Aorta (tissue), 5 donors: ENCODE results near the gene ATP1A4. TPM values are rescaled to one million over a fixed set of nuclear protein-coding genes. Genes with fewer than 3 reads are reported as not detected.

Experiments used
- ATAC-seq: fragments of 200-7000 bp; cut with Tn5 transposase; one replicate; pipeline ENCODE4 v1.9.1; 2022; ENCODE audit warnings: moderate library complexity; ENCODE audit not compliant: low FRiP score
- DNase-seq, 2 donors: peaks; one replicate each; pipeline ENCODE4 v3.0.0-alpha.2; 2020
- H3K27ac ChIP-seq, 2 donors: one replicate each; pipeline ENCODE4 v1.5.1; 2013; ENCODE audit warnings: low read length in 2 of 2, mild to moderate bottlenecking in 2 of 2, moderate library complexity in 2 of 2, control low read depth in 1 of 2, inconsistent platforms in 1 of 2, low read depth in 1 of 2
- H3K27me3 ChIP-seq, 2 donors: one replicate each; pipeline ENCODE4 v1.6.1; 2013; ENCODE audit warnings: control low read depth in 1 of 2, low read length in 1 of 2, mild to moderate bottlenecking in 1 of 2, moderate library complexity in 1 of 2; ENCODE audit not compliant: insufficient read depth in 2 of 2, control insufficient read depth in 1 of 2
- H3K36me3 ChIP-seq, 2 donors: one replicate each; pipeline ENCODE4 v1.6.1; 2013; ENCODE audit warnings: control low read depth in 1 of 2, low read length in 1 of 2, mild to moderate bottlenecking in 1 of 2; ENCODE audit not compliant: insufficient read depth in 2 of 2, control insufficient read depth in 1 of 2
- H3K4me1 ChIP-seq, 2 donors: one replicate each; pipeline ENCODE4 v1.6.1; 2013; ENCODE audit warnings: low read length in 2 of 2, control low read depth in 1 of 2, mild to moderate bottlenecking in 1 of 2, moderate library complexity in 1 of 2; ENCODE audit not compliant: insufficient read depth in 2 of 2, control insufficient read depth in 1 of 2
- H3K4me3 ChIP-seq, 2 donors: one replicate each; pipeline ENCODE4 v1.5.1; 2013; ENCODE audit warnings: low read length in 2 of 2, control low read depth in 1 of 2, mild to moderate bottlenecking in 1 of 2
- H3K9me3 ChIP-seq: one replicate; pipeline ENCODE4 v1.6.1; 2013; ENCODE audit warnings: mild to moderate bottlenecking, low read length; ENCODE audit not compliant: control insufficient read depth
- WGBS, 2 donors: extraction: QIAGEN DNeasy Blood & Tissue Kit; methylation state at CpG; one replicate each; pipeline ENCODE4 v1.1.7; 2013; 5-methylcytosine and 5-hydroxymethylcytosine counted together
- intact Hi-C, 2 donors: fragments of 100-400 bp; cut with DNase I; formaldehyde crosslinking; loops; one replicate each; pipeline versions ENCODE4 v1.14.2 to v1.15.0; 2022
- polyA plus RNA-seq, 2 donors: library from polyadenylated mRNA; stranded (reverse); fragments of 200-250 nt; gene quantifications; one replicate each; pipeline ENCODE4 v1.2.3, GENCODE V29; 2013
- total RNA-seq, 2 donors: library from RNA; stranded (reverse); fragmentation: NEBNext Ultra II Directional; extraction: Animal tissue kit (Norgen Biotek cat#: 25700); gene quantifications; one replicate each; pipeline ENCODE4 v1.2.1, GENCODE V29; 2021
- donor health status: healthy with polysubstance abuse.
- donor health status: Bipolar disorder and iron deficiency.
- donor health status: DM: no; HTN: no; CAD: no.
- donor health status: DM: no; HTN: no; CAD: no.
- donor health status: DM: yes; HTN: yes; CAD: no.

Gene ATP1A4
- total and polyA plus RNA-seq, 4 donors: 0.19 to 0.36 TPM; not detected in 2

- H3K9me3 ChIP-seq: no peaks in the 10 kb centered on the region
- H3K27ac ChIP-seq: peak overlapping the region in 1 of 2 donors; percentile 64
- intact Hi-C loops: no loop called here
- no peak for DNase-seq
- no peaks in the 10 kb centered on the region for H3K27me3 ChIP-seq
- H3K4me1 ChIP-seq: peaks cover 3 to 5% of the 10 kb centered on the region in 2 donors
- H3K36me3 ChIP-seq: no peaks in the 10 kb centered on the region
- no peak for ATAC-seq
- H3K4me3 ChIP-seq: no peak overlapping the region
These were observed 8.4 kb downstream of the ATP1A4 start for GRCh38 chr1:160159846-160160245.

GRCh38 chr1:160161965-160162705, 10.7 kb downstream of the ATP1A4 start:
- ATAC-seq: peak; percentile 19
- 50 to 52% methylated on average over 6 of the region's 6 CpGs for WGBS, 2 donors
- peaks cover 3 to 5% of the 10 kb centered on the region in 2 donors for H3K4me1 ChIP-seq
- DNase-seq: no peak
- H3K4me3 ChIP-seq: no peak overlapping the region
- no peaks in the 10 kb centered on the region for H3K36me3 ChIP-seq
- H3K27ac ChIP-seq: no peak overlapping the region
- H3K9me3 ChIP-seq: no peaks in the 10 kb centered on the region
- H3K27me3 ChIP-seq: no peaks in the 10 kb centered on the region
- intact Hi-C loops: no loop called here

- ATAC-seq (no peak), DNase-seq (no peak)
- no peaks in the 10 kb centered on the region for H3K27me3 ChIP-seq
- no peak overlapping the region for H3K4me3 ChIP-seq
- H3K36me3 ChIP-seq: no peaks in the 10 kb centered on the region
- 85 to 90% methylated on average over 2 of the region's 2 CpGs for WGBS, 2 donors
- no peak overlapping the region for H3K27ac ChIP-seq
- peaks cover 3 to 5% of the 10 kb centered on the region in 2 donors for H3K4me1 ChIP-seq
- intact Hi-C loops: no loop called here
- H3K9me3 ChIP-seq: no peaks in the 10 kb centered on the region
These were observed 11.5 kb downstream of the ATP1A4 start for GRCh38 chr1:160162931-160163330.

GRCh38 chr1:160163615-160164014, 12.2 kb downstream of the ATP1A4 start:
- Histone ChIP-seq H3K36me3 (no peaks in the 10 kb centered on the region), H3K27me3 (no peaks in the 10 kb centered on the region), H3K9me3 (no peaks in the 10 kb centered on the region), H3K27ac (no peak overlapping the region), H3K4me1 (peaks cover 0 to 5% of the 10 kb centered on the region in 2 donors), H3K4me3 (no peak overlapping the region)
- intact Hi-C loops: no loop called here
- ATAC-seq (no peak), DNase-seq (no peak)
- 98 to 100% methylated on average over 1 of the region's 1 CpG for WGBS, 2 donors

GRCh38 chr1:160164121-160164520, 12.7 kb downstream of the ATP1A4 start:
- DNase-seq: no peak
- Histone ChIP-seq H3K4me3 (no peak overlapping the region), H3K4me1 (peaks cover 0 to 4% of the 10 kb centered on the region in 2 donors), H3K27me3 (no peaks in the 10 kb centered on the region), H3K9me3 (no peaks in the 10 kb centered on the region), H3K27ac (no peak overlapping the region), H3K36me3 (no peaks in the 10 kb centered on the region)
- ATAC-seq: no peak
- WGBS, 2 donors: 82 to 86% methylated on average over 10 of the region's 10 CpGs
- intact Hi-C loops: no loop called here

GRCh38 chr1:160166166-160166868, 14.9 kb downstream of the ATP1A4 start:
- no peak for DNase-seq
- H3K4me3 ChIP-seq: no peak overlapping the region

GRCh38 chr1:160167056-160167455, 15.7 kb downstream of the ATP1A4 start:
- intact Hi-C loops: no loop called here
- H3K4me3 ChIP-seq: no peak overlapping the region
- H3K27me3 ChIP-seq: no peaks in the 10 kb centered on the region
- no peak overlapping the region for H3K27ac ChIP-seq
- no peaks in the 10 kb centered on the region for H3K36me3 ChIP-seq
- no peak for DNase-seq
- WGBS, 2 donors: 88 to 89% methylated on average over 4 of the region's 4 CpGs
- ATAC-seq: no peak
- H3K4me1 ChIP-seq: no peaks in the 10 kb centered on the region
- H3K9me3 ChIP-seq: no peaks in the 10 kb centered on the region

More at GRCh38 chr1:160166166-160166868, 14.9 kb downstream of the ATP1A4 start:
- H3K27ac ChIP-seq: no peak overlapping the region
- ATAC-seq: no peak
- no peaks in the 10 kb centered on the region for H3K36me3 ChIP-seq
- H3K9me3 ChIP-seq: no peaks in the 10 kb centered on the region
- 83 to 89% methylated on average over 12 of the region's 12 CpGs for WGBS, 2 donors
- H3K27me3 ChIP-seq: no peaks in the 10 kb centered on the region
- H3K4me1 ChIP-seq: no peaks in the 10 kb centered on the region
- intact Hi-C loops: no loop called here

GRCh38 chr1:160167580-160167979, 16.2 kb downstream of the ATP1A4 start:
- no peak for DNase-seq

GRCh38 chr1:160168016-160168415, 16.6 kb downstream of the ATP1A4 start:
- intact Hi-C loops: no loop called here
- H3K4me3 ChIP-seq: no peak overlapping the region
- 74 to 82% methylated on average over 5 of the region's 5 CpGs for WGBS, 2 donors
- H3K36me3 ChIP-seq: no peaks in the 10 kb centered on the region
- no peaks in the 10 kb centered on the region for H3K4me1 ChIP-seq
- no peaks in the 10 kb centered on the region for H3K9me3 ChIP-seq
- DNase-seq (no peak), ATAC-seq (no peak)
- no peaks in the 10 kb centered on the region for H3K27me3 ChIP-seq
- H3K27ac ChIP-seq: no peak overlapping the region

More at GRCh38 chr1:160167580-160167979, 16.2 kb downstream of the ATP1A4 start:
- H3K36me3 ChIP-seq: no peaks in the 10 kb centered on the region
- H3K4me3 ChIP-seq: no peak overlapping the region
- H3K4me1 ChIP-seq: no peaks in the 10 kb centered on the region
- no peaks in the 10 kb centered on the region for H3K9me3 ChIP-seq
- 93 to 94% methylated on average over 6 of the region's 6 CpGs for WGBS, 2 donors
- no peak overlapping the region for H3K27ac ChIP-seq
- H3K27me3 ChIP-seq: no peaks in the 10 kb centered on the region
- intact Hi-C loops: no loop called here
- no peak for ATAC-seq
